GM08714 (cell line): ENCODE results near the gene BANP.
"Not testable (repeated sequence)": the region's sequence is repeated elsewhere in the genome, so short reads cannot be mapped to it uniquely, and the experiment has no call there.

Experiments used
- H3K4me3 ChIP-seq: fragments of 200-500 bp; sonication (Bioruptor generic); 2 replicates; pipeline ENCODE4 v1.5.1; 2014; ENCODE audit warnings: mild to moderate bottlenecking, low read length, inconsistent platforms
- ZNF274 ChIP-seq: IDR thresholded peaks from 2 replicates; pipeline ENCODE4 v1.6.1; 2012; ENCODE audit warnings: mild to moderate bottlenecking, low read depth, low read length

The BANP gene

DNA sequence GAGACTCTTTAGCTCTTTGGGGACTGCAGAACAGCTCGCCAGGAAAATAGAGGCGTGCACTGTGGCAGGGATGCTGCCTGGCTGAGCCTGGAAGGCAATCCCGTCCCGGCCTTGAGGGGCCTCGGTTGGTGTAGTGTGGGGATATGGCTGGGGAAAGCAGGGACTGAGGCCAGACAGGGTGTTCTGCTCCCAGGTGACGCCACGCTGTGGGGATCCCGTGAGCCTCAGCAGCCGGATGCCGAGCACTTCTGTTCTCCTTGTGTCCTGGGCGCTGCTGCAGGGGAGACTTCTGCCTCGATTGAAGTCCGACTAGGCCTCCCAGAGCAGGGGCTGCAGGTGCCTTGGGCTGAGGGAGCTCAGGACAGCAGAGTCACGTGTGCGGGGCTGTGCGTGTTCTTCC, 72.6 kb downstream of the BANP start:
- TF ChIP-seq ZNF274 = no peak
- H3K4me3 ChIP-seq = no peak overlapping the region

DNA sequence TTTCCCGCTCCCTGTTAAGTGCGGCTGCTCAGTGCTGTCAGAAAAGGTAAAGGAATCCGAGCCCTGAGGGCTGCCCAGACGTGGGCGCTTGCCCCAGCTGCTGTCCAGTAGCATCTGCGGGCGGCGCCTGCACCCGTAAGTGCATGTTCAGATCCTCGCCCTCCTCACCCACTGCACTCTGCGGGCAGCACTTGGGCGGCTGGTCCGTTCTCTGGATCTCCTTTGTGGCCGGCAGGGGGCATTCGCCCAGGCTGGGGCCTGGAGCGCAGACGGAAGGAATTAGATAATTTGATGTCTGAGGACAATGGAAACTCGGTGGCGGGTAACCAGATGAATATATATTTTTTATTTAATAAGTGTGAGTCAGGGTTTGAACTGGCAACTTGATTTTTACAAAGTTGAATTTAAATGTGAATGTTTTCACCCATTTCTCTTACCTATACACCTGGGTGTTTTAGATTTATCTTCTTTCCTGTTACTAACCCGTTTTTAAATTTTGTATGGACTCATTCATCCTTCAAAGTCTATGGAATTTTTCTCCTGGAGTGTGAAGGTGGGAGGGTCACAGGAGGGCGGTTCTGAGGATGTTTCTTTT, 73.4 kb downstream of the BANP start:
- not testable (repeated sequence) for H3K4me3 ChIP-seq

DNA sequence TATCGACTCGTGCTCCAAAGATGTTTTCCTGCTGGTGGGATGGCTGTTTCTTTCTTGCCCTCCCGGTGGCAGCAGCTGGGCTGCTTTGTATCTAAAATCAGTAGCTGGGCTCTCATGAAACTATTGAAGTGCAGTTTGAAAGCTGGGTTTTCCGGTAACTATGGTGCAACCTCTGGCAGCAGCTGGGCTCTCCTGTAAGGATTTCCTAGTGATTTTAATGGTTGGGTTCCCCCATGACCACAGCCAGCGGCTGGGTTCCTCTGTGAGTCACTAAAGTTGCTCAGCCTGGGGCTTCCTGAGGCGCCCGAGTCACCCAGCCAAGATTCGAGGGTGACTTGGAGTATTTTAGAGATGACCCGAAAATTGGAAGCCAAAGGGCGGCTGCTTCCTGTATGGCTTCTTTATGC, 73.9 kb downstream of the BANP start:
- not testable (repeated sequence) for H3K4me3 ChIP-seq

DNA sequence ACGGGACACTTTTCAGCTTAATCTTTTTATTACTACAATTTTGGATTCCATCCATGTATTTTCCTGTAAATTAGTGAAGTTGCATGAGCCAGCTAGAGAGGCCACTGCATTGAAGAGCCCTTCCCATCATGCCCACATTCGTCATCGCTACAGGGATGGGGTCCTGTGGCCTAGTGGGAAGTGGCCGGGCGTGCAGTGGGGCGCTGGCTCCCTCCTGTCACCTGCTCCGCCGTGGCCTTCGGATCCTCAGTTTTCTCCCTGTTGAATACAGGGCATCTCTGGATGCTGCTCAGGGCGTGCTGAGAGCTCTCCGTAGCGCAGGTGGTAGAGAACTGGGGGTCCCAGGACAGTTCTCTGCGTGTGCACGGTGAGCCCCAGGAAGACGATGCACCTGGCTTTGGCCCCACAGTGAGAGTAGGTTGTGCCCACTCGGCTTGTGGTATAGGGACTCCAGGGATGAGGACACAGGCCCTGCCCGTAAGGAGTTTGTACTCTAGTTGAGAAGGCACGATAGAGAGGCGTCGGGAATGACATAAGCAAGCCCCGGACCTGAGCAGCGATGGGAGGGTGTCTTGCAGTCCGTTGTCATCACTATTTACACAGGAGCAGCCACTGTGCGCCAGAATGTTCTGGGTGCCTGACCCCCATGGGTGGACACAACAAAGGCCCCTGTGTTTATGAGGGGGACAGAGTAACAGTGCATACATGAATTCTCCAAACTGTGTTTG, 74.8 kb downstream of the BANP start:
- not testable (repeated sequence) for H3K4me3 ChIP-seq

DNA sequence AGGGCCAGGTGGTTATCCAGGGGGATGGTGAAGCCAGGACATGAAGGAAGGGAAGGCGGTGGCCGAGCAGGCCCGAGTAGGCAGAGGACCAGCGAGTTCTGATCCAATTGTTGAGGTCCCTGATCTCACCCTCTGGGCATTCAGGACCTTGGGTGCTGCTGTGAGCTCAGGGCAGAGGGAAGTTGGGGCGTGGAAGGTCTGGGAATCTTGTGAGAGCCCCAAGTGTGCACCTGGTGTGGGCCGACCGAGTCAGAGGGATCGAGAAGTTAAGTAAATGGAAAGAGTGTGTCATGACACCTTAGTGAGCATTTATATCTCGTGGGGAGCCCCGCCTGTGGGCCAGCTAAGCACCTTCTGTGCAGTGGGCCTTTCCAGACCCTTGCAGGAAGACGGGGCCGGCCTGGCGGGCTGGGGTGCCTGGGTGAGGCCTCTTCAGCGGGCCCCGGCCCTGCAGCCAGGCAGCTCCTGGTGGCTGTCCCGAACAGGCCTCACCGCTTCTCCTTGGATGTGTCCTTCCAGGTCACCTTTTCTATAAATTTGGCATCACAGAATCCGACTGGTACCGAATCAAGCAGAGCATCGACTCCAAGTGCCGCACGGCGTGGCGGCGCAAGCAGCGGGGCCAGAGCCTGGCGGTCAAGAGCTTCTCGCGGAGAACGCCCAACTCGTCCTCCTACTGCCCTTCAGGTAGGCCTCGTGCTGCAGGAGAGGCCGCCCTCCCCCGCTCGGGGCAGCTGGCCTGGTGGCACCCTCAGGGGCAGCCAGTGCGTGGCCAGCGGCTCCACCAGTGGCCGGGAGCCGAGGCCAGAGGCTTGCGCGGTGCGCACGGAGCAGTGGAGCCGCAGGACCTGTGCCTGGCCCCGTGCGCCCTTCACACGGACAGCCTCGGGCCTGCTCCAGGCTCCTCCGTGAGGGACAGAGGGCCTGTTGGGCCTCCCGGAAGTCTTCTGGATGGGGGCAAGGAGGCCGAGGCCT, 76.0 kb downstream of the BANP start:
- TF ChIP-seq ZNF274 = no peak
- no peak overlapping the region for H3K4me3 ChIP-seq

DNA sequence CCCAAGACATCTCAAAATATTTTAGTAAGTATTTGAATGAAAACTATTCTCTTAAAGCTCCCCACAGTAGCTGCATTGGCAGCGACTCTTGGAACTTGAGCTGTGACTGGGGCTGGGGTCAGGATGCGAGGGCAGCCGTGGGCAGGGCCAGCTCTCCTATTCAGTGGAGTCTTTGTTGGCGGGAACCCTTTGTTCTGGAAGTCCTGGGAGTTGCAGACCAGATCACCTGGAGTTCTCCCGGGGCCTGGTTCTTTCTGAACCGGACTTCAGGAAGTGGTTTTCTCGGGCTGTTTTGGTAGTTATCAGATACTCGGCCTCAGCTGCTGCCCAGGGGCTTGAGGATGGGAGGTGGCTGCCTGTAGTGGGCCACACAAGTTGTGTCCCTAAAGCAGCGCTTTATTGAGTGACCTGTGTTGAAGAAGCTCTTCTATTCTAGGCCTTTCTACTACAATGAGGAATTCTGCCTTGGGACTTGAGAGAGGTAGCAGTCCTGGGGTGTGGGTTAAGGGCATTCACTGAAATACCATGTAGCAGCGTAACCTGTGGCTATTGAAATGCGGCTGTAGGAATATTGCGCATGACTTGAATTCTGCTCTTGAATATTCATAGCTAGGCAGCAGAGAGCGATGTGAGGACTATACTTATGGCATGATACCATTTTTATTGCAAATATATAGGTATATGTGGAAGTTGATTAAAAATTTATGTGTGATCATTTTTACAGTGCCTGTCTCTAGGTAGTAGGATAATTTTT, 77.1 kb downstream of the BANP start:
- not testable (repeated sequence) for H3K4me3 ChIP-seq

DNA sequence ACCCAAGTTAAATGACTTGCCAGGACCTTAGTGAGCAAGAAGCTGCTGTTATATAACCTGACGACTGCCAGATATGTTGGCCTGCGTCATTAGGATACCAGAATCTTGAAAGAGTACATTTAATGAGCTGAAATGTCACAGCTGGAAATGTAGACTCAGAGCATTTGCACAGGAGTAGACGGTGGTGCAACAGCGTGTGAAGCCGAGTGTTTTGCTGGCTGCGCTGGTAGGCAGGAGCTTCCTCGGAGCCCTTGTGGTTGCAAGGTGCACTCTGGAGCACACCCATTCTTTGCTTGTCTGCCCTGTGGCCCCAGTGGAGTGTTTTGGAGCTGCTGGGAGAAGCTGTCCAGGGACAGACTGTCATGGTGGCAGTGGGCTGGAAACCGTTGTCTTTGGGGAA, 79.3 kb downstream of the BANP start:
- H3K4me3 ChIP-seq = no peak overlapping the region
- TF ChIP-seq ZNF274 = no peak

DNA sequence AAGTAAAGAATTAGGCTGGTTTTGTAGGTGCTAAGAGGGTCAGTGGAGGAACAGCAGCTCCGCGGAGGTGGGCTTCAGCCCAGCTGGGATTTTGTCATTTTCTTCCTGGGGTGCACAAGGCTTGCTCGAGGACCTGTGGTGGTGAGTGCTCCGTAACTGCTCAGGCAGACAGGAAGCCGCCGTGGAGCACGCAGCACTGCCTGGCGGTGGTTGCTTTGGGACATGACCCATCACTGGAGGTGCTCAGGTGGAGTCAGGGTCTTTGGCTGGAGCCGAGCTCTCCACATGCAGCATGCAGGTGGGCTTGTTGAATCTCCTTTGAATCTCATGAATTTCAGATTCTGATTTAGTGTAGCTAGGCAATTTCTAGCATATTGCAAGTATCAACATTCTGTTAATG, 79.7 kb downstream of the BANP start:
- not testable (repeated sequence) for H3K4me3 ChIP-seq

DNA sequence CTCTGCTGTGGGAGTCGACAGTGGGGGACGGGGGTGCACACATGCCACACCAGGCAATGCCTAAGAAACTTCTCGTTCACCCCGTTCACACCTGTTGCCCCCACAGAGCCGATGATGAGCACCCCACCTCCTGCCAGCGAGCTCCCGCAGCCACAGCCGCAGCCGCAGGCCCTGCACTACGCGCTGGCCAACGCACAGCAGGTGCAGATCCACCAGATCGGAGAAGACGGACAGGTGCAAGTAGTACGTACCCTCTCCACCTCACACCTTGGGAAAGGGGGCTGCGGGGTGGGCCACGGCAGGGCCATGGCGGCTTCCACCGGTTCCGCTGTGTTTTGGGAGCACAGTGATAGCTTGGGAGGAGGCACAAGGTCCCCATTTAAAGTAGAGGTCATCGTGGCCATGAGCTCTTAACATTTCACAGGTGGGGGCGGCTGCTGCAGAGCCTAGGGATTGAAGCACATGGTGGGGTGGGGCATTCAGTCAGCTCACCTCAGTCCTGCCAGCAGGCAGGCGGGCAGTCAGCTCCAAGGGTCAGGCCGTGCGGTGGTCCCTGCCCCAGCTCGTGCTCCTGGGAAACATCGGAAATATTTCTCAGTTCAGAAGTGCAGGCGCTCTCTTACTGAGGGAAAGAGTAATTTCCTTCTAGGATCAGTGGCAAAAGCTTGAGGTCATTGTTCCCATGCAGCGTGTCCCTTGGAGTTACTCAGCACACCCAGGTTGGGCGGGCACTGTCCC, 81.9 kb downstream of the BANP start:
- not testable (repeated sequence) for H3K4me3 ChIP-seq

DNA sequence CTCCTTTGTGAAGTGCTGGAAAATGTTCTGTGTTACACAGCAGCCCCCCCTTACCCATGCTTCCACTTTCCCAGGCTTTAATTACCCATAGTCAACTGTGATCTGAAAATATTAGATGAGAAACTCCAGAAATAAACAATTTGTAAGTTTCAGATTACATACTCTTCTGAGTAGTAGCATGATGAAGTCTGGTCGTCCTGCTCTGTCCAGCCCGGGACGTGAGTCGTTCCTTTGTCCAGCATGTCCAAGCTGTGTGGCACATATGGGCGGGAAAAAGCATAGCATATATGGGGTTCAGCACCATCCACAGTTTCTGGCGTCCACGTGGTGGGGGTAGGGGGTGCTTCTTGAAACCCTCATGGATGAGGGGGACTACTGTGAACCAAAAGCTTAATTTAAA, 83.5 kb downstream of the BANP start:
- no peak for TF ChIP-seq ZNF274
- no peak overlapping the region for H3K4me3 ChIP-seq

DNA sequence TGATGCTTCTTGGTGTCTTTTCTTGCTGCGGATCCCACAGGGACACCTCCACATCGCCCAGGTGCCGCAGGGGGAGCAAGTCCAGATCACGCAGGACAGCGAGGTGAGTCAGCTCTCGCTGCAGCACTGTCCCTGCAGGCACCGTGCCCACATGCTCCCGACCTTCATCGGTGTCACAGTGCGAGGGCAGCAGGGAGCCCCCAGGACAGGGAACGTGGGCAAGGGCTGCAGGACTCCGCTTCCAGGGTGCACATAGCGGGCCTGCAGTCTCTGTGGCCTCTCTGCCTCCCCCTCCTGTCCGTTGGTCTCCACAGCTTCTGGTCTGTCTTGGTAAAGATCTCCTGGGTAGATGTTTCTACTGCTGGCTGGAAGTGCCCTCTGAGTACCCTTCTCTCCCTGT, 84.1 kb downstream of the BANP start:
- H3K4me3 ChIP-seq = no peak overlapping the region
- TF ChIP-seq ZNF274 = no peak

DNA sequence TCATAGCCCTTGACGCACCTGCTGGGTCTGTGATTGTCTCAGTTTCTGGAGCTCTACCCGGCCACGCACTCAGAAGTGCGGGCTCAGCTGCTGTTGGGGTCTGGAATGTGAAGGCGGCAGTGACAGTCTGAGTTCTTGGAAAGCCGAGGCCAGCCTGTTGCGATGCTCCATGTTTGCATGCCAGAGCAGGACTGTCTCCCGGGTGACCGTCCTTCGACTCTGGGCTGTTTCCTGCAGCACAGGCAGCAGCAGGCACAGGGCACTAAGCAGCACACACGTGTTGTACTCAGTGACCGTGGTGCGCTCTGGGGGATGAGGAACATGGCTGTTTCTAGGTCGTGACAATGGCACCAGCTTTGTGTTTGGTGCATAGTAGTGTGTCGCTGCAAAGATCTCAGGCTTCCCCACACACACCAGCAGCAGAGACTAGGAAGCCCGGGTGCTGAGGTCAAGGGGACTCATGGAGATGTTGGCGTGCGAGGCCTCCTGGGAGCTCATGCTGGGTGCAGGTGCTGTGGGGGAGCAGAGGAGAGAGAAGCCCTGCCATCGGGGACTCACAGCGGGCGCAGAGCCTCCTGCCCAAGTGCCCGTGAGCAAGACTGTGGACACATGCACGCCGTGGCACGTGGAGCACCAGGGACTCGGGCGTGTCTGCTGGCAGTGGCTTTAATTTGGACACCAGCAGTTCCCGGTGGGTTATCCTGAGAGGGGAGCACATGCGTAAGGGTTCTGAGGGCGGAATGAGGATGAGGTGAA, 84.8 kb downstream of the BANP start:
- H3K4me3 ChIP-seq = not testable (repeated sequence)

DNA sequence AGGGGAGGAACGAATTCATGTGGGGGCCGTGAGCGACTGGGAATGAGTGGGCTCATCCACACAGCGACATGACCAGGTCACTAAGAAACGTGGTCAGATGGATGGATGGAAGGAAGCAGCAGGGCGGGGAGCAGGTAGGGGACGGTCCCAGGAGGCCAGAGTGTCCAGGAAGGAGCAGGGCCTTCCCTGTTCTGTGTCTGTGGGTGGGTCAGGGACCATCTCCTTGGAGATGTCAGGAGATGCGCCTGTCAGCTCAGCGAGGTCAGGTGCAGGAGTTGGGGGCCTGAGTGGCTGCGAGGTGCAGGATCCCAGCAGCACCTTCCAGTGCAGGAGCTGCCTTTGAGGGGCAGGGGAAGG, 85.4 kb downstream of the BANP start:
- H3K4me3 ChIP-seq = not testable (repeated sequence)

DNA sequence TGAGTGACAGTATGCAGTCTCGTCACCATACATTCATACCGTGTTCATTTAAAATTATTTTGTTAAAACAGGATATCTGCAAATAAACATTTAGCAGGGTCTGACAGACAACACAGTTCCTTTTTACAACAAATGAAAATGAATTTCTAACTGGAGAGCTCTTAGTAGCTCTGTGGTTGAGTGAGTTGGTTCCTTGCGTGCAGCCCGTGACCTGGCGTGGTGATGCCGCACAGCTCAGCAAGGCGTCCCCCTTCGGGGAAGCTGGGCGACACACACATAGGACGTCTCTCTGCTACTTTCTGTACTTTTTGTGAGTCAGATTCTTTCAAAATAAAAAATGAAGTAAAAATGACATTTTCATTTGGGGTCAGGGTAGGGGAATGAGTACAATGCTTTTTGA, 86.1 kb downstream of the BANP start:
- H3K4me3 ChIP-seq = not testable (repeated sequence)

DNA sequence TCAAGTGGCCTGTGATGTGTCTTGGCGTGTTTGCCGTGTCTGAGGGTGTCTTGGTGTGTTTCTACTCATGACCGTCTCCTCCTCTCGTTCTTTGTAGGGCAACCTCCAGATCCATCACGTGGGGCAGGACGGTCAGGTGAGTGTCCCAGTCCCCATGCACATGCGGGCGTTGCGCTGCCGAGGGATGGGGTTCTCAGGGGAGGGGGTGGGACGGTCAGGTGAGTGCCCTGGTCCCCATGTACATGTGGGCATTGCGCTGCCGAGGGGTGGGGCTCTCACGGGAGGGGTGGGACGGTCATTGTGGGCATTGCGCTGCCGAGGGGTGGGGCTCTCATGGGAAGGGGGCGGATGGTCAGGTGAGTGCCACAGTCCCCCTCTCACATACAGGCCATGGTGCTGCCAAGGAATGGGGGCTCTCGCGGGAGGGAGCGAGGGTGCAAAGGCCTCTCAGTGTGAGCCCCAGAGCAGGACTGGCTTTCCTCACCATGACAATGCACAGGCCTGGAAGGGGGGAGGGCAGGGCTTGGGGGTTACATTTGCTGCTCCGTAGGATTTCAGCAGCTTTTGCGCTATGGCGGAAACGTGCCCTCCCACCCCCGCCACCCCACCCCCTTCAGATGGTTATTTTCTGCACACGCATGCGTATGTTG, 86.8 kb downstream of the BANP start:
- not testable (repeated sequence) for H3K4me3 ChIP-seq

DNA sequence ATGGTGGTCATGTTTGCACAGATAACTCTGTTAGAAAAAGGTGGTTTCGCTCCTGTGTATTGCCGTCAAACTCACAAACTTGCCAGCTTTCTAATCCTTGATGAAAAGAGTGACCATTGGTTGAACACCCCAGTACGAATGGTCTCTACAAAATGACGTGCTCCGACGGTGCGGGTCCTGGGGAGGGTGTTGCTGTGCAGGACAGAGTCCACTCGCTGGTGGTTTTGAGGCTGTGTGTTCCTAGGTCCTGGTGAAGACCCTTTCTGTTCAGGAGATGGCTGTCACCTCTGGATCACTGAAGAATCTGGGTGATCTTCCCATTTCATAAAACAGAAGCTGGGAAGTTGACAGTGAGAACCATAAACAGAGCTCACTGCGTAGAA, 87.3 kb downstream of the BANP start:
- not testable (repeated sequence) for H3K4me3 ChIP-seq
